Tibial nerve (tissue), 3 donors: ENCODE results near the gene TRUB1.

Experiments
- EP300 ChIP-seq, 2 donors: sonication (generic); formaldehyde crosslinking; IDR thresholded peaks; one replicate each; pipeline ENCODE4 v1.6.1; 2017; ENCODE audit warnings: antibody characterized with exemption in 2 of 2, mild to moderate bottlenecking in 1 of 2
- POLR2A ChIP-seq, 2 donors: fragments of 450-650 bp; IDR thresholded peaks; one replicate each; pipeline ENCODE4 v1.6.1; 2017; ENCODE audit warnings: antibody characterized with exemption in 2 of 2, mild to moderate bottlenecking in 2 of 2, moderate library complexity in 2 of 2

DNA sequence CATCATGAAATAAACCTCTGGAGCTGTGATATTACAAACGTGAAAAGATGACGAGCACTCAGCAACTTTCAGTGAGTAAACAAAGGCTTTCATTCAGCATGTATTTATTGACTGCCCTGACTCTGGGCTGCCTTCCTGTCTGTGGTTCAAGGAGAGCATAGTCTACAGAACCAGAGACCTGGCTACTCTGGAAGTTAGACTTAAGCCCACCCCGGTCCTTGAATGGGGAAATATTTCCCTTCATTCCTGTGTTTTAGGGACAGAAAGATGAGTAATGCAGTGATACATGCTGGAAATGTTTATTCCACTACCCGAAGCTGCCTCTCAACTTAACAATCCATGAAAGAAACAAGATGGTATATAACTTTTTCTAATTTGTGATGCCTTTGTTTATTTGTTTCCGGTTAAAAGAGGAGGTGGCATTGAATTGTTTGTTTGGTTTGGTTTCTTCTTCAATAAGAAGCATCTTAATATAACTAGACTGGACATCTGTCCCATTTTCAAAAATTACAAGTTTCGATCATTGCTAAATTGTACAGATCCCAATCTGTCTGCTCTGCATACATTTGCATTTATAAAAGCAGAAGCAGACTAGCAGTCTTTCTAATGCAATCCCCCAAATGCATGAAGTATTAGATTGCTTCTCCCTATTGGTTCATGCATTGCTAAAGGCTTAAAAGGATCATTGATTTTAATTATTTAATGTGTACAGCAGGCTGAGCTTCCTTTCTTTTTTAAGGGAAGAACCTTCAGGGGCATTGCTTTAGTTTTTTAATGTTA is 57.7 kb downstream of the TRUB1 start:
- TF ChIP-seq EP300 (IDR thresholded peaks at IDR 0.05) (no peak), POLR2A (IDR thresholded peaks at IDR 0.05) (no peak)
